RWPE2 (cell line): ENCODE measurements around the gene EEA1.

Source experiments
- ATAC-seq: fragments of 200-7000 bp; cut with Tn5 transposase; 3 replicates; pipeline ENCODE4 v1.9.1; 2021; ENCODE audit warnings: low read depth
- DNase-seq: peaks from one replicate; pipeline ENCODE4 v3.0.0-alpha.2; 2020; ENCODE audit warnings: low spot score
- H3K27ac ChIP-seq: fragments of 450-650 bp; 2 replicates; pipeline ENCODE4 v1.5.1; 2017; ENCODE audit warnings: mild to moderate bottlenecking; ENCODE audit not compliant: poor library complexity, severe bottlenecking
- H3K27me3 ChIP-seq: fragments of 250-450 bp; sonication (Bioruptor Pico); 2 replicates; pipeline ENCODE4 v1.5.1; 2021; ENCODE audit warnings: mild to moderate bottlenecking, moderate library complexity; ENCODE audit not compliant: insufficient read depth, poor library complexity, severe bottlenecking
- H3K36me3 ChIP-seq: fragments of 250-450 bp; sonication (Bioruptor Pico); 2 replicates; pipeline ENCODE4 v1.5.1; 2020; ENCODE audit warnings: low read depth, mild to moderate bottlenecking, moderate library complexity
- H3K4me1 ChIP-seq: fragments of 250-450 bp; sonication (Bioruptor Pico); 2 replicates; pipeline ENCODE4 v1.5.1; 2021; ENCODE audit warnings: mild to moderate bottlenecking, moderate library complexity; ENCODE audit not compliant: insufficient read depth, poor library complexity, severe bottlenecking
- H3K4me3 ChIP-seq: fragments of 250-450 bp; sonication (Bioruptor Pico); 2 replicates; pipeline ENCODE4 v1.5.1; 2021; ENCODE audit warnings: mild to moderate bottlenecking, moderate library complexity; ENCODE audit not compliant: severe bottlenecking
- H3K9me3 ChIP-seq: fragments of 250-450 bp; sonication (Bioruptor Pico); 2 replicates; pipeline ENCODE4 v1.5.1; 2021; ENCODE audit warnings: mild to moderate bottlenecking, moderate library complexity; ENCODE audit not compliant: severe bottlenecking
- TF ChIP-seq, protein P1 (sequence below): fragments of 450-650 bp; IDR thresholded peaks from one replicate; pipeline ENCODE4 v1.5.1; 2017; ENCODE audit warnings: mild to moderate bottlenecking, moderate library complexity; ENCODE audit not compliant: poor library complexity, severe bottlenecking

EEA1 gene

DNA sequence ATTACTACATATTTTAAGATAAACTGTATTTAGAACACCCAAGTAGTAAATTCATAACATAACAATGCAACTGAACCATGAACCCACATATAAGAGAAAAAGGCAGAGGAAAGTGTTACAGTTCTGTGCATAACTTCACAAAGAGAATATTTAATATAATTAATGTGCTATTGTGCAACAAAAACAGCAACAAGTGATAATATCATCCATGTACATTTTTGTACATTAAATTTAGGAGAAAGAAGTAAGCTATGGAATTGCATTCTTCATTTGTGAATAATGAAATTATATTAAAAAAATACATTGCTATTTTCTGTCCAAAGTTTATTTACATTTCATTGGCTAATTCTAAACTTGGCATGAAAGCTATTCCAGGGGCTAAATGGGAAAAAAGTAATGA, 153.7 kb downstream of the EEA1 start:
- H3K4me3 ChIP-seq, result no peak overlapping the region
- ATAC-seq (no peak), DNase-seq (no peak)
- peaks cover 55% of the 10 kb centered on the region for H3K36me3 ChIP-seq
- H3K27ac ChIP-seq, result no peak overlapping the region
- TF ChIP-seq, protein P1, sequence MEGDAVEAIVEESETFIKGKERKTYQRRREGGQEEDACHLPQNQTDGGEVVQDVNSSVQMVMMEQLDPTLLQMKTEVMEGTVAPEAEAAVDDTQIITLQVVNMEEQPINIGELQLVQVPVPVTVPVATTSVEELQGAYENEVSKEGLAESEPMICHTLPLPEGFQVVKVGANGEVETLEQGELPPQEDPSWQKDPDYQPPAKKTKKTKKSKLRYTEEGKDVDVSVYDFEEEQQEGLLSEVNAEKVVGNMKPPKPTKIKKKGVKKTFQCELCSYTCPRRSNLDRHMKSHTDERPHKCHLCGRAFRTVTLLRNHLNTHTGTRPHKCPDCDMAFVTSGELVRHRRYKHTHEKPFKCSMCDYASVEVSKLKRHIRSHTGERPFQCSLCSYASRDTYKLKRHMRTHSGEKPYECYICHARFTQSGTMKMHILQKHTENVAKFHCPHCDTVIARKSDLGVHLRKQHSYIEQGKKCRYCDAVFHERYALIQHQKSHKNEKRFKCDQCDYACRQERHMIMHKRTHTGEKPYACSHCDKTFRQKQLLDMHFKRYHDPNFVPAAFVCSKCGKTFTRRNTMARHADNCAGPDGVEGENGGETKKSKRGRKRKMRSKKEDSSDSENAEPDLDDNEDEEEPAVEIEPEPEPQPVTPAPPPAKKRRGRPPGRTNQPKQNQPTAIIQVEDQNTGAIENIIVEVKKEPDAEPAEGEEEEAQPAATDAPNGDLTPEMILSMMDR, result no peak
- H3K4me1 ChIP-seq, result peaks cover 3% of the 10 kb centered on the region
- no peaks in the 10 kb centered on the region for H3K27me3 ChIP-seq
- H3K9me3 ChIP-seq, result no peaks in the 10 kb centered on the region

DNA sequence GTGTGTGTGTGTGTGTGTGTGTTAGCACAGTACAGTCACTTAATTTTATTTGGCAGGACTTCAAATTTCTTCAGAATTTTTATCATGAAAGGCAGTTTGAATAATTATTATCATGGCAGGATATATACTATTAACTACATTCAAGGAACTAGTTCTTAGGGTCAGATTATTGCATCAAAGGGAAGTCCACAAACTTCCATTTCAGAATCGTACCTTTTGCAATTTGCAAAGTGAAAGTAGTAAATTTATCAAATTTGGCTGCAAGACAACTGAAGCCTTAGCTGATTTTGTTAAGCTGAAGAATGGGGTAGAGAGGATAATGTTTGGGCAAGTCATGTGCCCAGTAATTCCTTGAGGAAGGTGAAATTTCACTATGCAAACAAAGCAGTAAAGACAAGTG, 158.1 kb downstream of the EEA1 start:
- H3K9me3 ChIP-seq, result no peaks in the 10 kb centered on the region
- DNase-seq (no peak), ATAC-seq (no peak)
- H3K4me1 ChIP-seq, result peaks cover 6% of the 10 kb centered on the region
- TF ChIP-seq, protein P1, result no peak
- H3K27me3 ChIP-seq, result no peaks in the 10 kb centered on the region
- H3K36me3 ChIP-seq, result peaks cover 13% of the 10 kb centered on the region
- no peak overlapping the region for H3K4me3 ChIP-seq
- no peak overlapping the region for H3K27ac ChIP-seq

DNA sequence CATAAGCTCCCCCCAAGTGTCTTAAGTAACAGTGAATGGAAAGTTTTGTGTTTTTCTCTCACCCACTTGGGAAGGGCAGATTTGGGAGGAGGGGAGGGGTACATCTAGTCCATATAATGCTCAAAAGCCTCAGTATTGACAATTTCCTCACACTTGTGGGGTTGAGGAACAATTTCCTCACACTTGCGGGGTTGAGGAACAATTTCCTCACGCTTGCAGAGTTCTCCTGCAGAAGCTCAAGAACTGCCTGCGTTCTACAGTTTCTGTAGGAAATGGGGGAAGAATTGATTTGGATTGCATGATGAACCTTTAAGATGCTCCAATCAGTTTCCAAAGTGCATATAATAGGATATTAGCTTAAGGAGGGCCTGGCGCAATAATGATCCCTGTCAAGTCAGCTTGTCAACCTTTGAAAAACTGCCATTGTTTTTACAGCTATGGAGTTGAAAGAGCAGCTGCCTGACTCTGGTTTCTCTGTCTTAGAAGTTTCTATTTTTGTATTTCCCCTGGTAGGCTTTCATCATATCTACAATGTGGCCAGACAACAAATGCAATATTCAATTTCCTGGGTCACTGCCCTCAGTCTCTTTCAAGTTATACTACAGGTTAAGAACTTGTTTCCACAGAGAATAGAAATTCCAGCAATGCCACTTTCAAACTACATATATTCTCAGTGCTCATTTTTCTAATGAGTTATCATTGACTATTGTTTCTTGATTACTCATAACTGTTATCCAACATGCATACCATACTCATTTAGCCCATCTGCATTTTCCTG, 159.8 kb downstream of the EEA1 start:
- TF ChIP-seq, protein P1, result no peak
- Histone ChIP-seq H3K27me3 (no peaks in the 10 kb centered on the region), H3K4me3 (no peak overlapping the region), H3K4me1 (peaks cover 6% of the 10 kb centered on the region), H3K9me3 (no peaks in the 10 kb centered on the region), H3K27ac (no peak overlapping the region), H3K36me3 (0 out of 2 replicates have a peak, but pooled peaks cover 4% of the 10 kb centered on the region)
- ATAC-seq (peak; percentile 19), DNase-seq (no peak)

DNA sequence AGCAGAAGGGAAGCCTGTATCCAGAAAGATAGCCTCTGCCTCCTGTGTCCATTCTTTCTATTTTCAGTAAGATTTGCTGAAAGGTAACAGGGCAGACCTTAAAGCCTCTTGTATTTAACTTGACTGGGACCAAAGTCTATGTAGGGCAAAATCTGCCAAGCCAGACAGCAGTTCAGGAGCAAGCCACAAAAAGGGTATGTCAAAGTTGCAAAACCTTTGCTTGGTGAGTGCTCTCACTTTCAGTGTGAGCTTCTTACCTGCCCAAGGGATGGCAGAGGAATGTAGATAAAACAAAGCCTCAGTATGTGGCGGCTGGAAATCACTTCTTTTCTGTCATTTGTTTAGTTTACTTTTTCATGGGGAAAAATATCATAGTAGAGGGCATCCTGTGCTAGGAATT, 163.2 kb downstream of the EEA1 start:
- no peaks in the 10 kb centered on the region for H3K27me3 ChIP-seq
- ATAC-seq, result no peak

DNA sequence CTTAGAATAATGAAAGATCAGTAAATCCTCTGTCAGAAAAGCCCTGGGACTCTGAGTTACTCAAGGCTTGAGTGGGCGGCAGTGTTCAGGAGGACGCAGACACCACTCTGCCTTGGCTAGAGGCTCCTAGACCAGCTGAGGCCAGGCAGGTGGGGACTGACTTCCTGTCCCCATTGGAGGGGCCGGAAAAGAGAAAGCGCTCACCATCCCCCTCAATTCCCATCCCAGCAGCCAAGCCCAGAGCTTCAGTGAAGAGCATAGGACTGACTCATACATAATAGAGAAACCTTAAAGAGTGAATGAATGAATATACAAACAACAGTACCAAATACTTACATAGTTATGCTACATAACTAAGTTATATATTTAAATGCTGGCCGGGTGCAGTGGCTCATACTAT, 164.3 kb downstream of the EEA1 start:
- TF ChIP-seq, protein P1, result no peak
- Histone ChIP-seq H3K4me1 (peaks cover 10% of the 10 kb centered on the region), H3K36me3 (no peaks in the 10 kb centered on the region), H3K27me3 (no peaks in the 10 kb centered on the region), H3K27ac (no peak overlapping the region), H3K4me3 (no peak overlapping the region), H3K9me3 (peaks cover 3% of the 10 kb centered on the region)
- DNase-seq (no peak), ATAC-seq (no peak)

More for the DNA sequence above, 163.2 kb downstream of the EEA1 start:
- no peak overlapping the region for H3K4me3 ChIP-seq
- H3K36me3 ChIP-seq, result no peaks in the 10 kb centered on the region
- TF ChIP-seq, protein P1, result no peak
- H3K9me3 ChIP-seq, result peaks cover 3% of the 10 kb centered on the region
- H3K27ac ChIP-seq, result no peak overlapping the region
- no peak for DNase-seq
- H3K4me1 ChIP-seq, result peaks cover 8% of the 10 kb centered on the region
